ENCODE results near the gene C1QC.
"Not testable (repeated sequence)": the region's sequence is repeated elsewhere in the genome, so short reads cannot be mapped to it uniquely, and the experiment has no call there.

The C1QC gene

DNA sequence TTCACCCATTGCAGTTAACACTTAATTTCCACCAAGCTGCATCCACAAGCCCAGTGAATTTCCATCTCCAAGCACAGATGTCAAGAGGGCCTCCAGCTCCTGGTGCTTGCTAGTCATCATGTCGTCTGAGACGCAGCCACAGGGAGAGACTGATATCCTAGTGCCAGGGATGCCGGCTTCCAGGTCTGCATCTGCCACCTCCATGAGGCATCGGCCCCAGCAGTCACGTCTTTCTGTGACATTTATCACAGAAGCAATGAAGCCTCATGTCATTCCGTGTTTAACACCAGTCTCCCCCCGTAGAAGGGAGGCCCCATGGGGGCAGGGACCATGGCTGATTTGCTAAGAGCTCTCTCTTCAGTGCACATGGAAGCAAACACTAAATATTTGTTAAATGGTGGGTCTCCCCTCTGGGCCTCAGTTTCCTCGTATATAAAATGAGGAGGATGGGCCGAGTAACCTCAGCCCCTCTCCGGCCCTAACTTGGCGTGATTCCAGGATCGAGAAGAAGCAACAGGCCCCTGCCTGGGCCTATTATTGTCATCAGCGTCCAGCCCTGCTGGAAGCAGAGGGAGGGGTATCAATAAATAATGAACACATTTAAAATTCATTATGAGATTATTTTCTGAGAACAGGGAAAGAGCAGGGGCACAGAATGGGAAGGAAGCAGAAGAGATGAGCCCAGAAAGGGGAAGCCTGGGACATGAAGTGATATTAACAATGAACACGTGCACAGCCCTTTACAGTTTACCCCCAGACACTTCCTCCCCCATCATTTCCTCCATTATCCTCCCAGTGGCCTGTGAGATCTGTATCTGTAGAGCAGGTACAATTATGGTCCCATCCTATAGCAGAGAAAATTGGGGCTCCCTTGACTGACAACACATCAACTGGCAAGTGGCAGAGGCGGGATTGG lies 8.8 kb downstream of the C1QC start:
- DNase-seq = no peak

DNA sequence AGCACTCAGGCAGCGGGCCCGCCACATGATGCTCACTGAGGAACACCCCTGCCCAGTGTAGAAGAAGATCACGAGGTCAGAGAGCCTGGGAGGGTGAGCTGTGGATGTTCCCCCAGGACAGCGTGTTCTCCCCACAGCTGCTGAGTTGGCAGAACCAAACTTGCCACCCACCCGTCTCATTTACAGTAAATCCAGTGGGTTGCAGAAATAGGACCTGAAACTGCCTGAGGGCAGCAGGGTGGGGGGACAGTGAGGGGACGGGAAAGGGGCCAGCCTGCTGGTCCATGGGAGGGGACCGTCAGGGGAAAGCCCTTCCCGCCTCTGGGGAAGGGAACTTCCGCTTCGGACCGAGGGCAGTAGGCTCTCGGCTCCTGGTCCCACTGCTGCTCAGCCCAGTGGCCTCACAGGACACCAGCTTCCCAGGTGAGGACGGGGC lies 9.5 kb downstream of the C1QC start, which contains the start of gene C1QB:
Gene C1QB, plus strand, starts transcription at position 356 of the 436 bp plus-strand sequence. CDS start 6,227 bp downstream, outside the sequence.
- DNase-seq = no peak

DNA sequence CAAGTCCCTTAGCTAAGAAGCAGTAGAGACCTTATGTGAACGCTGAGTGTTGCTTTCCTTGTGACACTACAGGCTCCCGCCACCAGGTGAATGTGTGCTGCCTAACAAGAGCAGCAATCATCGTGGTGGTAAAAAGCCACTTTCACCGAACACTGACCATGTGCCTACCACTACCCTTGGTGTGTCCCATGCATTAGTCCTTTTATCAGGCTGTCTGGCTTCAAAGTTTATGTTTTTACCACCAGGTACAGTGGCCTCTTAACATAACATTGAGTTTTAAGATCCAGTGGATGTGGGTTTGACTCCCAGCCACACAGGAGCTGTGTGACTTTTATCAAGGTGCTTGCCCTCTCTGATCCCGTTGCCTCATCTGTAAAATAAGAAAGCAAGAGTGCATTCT lies 11.3 kb downstream of the C1QC start:
- no peak for DNase-seq

DNA sequence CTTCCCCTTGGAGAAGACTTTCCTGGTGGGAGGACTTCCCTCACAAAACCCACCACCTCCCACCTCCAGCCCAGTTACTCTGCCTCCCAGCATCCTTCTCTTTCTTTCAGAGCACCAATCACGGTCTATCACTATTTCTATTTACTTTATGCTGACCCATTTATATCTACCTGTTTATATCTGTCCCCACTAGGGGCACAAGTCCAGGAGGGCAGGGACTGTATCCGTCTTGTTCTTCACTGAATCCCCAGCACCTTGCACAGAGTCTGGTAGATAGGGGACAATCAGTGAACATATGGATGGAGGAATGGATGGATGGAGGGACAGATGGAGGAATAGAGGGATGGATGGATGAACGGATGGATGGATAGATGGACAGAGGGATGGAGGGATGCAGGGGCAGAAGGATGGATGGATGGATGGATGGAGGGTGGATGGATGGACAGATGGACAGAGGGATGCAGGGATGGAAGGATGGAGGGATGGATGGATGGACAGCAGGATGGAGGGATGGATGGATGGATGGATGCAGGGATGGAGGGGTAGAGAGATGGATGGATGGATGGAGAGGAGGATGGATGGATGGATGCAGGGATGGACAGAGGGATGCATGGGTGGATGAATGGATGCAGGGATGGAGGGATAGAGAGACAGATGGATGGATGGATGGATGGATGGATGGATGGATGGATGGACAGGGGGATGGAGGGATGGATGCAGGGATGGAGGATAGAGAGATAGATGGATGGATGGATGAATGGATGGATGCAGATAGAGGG lies 15.1 kb downstream of the C1QC start:
- no peak for DNase-seq

DNA sequence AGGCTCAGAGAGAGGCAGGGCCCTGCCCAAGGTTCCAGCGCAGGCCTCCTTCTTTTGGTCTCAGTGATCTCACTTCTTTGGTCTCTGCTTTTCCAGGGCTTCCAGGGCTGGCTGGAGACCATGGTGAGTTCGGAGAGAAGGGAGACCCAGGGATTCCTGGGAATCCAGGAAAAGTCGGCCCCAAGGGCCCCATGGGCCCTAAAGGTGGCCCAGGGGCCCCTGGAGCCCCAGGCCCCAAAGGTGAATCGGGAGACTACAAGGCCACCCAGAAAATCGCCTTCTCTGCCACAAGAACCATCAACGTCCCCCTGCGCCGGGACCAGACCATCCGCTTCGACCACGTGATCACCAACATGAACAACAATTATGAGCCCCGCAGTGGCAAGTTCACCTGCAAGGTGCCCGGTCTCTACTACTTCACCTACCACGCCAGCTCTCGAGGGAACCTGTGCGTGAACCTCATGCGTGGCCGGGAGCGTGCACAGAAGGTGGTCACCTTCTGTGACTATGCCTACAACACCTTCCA lies 17.3 kb downstream of the C1QC start:
- DNase-seq = no peak

DNA sequence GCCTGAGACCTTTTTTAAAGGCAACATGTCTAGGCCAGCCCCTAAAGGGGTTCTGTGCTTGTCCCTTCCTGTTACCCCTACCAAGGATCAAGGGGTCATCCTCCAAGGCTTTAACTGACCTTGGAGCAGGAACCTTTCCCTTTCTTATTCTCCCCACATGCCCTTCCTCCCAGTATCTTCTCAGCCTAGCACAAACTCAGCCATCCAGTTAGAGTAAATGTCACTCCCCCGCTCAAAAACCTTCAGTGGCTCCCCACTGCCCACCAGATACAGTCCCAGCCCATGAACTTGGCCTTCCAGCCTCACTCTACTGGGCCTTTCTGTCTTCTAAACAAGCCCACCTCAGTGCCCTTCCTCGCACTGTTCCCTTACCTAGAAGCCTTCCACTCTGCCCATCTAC lies 18.4 kb downstream of the C1QC start:
- DNase-seq = no peak

DNA sequence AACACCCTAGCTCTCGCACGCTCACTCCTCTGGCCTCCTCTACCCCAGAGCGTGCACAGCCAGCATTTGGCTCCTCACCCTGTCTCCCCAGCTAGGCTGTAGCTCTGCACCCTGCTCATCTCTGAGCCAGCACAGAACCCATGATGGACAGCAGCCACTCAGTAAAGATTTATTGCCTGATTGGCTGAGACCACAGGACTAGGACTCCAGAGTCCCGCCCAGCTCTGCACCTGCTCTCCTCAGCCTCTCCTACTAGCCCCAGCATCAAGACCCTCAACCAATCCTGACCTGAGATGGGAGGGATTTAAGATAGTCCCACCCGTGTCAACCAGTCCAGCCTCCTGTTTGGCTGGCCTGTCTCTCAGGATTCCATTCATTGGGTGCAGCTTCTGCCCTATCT lies 18.9 kb downstream of the C1QC start:
- DNase-seq = no peak

DNA sequence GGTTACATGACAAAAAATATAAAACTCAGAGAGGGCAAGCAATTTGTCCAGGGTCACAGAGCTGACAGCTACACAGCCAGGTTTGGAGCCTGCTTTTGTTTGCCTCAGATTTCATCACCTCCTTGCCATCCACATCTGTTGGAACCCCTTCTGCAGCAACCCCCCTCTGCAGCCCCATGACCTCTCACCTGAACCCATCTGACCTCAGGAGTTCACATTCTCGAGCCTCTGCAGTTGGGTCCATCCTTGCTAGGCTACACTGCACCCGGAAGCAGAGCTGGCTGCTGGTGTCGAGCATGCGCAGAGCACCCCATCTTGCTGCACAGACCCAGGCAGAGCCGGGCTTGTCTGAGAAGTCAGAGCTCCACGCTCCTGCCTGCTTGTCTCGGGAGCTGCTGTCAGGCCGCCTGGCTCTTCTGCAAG lies 19.6 kb downstream of the C1QC start:
- DNase-seq = no peak

DNA sequence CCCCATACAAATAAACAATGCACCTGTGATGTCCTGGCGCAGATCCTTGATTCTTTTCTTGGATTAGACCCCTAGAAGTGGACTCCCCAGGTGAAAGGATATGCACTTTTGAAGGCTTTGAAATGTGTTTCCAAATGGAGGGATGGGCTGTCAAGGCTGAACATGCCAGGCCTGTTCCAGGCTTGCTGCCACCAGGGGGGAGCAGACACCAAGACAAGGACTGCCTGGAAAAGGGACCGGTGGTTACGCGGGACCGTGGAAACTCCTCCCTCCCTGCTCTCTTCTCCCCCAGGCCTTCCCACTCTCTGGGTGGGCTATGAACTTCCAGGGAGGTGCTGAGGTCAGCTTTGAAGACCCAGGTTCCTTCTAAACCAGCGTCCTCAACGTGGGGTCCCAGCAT lies 22.3 kb downstream of the C1QC start:
- peak; percentile 72 for DNase-seq

DNA sequence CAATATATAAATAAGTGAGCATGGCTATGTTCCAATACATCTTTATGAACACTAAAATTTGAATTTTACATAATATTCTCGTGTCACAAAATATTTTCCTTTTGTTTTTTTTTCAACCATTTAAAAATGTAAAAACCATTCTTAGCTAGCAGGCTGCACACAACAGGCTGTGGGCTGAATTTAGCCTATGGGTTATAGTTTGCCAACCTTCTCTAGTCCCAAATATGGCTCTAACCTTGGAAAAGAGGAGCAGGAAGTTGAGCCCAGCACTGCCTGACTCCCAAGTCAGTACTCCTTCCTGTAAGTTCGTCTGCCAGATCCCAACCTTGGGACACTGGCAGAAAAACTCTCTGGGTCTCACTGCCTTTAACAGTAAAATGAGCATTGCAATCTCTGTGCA lies 23.0 kb downstream of the C1QC start:
- DNase-seq = no peak

DNA sequence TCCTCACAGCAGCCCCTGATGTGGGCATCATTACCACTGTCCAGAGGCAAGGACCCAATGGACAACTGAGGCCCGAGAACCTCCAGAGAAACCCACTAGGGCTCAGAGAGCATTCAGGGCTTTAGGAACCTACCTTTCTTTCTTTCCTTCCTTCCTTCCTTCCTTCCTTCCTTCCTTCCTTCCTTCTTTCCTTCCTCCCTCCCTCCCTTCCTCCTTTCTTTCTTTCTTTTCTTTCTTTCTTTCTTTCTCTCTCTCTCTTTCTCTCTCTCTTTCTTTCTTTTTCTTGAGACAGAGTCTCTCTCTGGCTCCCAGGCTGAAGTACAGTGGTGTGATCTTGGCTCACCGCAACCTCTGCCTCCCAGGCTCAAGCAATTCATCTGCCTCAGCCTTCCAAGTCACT lies 25.4 kb downstream of the C1QC start:
- DNase-seq = not testable (repeated sequence)

DNA sequence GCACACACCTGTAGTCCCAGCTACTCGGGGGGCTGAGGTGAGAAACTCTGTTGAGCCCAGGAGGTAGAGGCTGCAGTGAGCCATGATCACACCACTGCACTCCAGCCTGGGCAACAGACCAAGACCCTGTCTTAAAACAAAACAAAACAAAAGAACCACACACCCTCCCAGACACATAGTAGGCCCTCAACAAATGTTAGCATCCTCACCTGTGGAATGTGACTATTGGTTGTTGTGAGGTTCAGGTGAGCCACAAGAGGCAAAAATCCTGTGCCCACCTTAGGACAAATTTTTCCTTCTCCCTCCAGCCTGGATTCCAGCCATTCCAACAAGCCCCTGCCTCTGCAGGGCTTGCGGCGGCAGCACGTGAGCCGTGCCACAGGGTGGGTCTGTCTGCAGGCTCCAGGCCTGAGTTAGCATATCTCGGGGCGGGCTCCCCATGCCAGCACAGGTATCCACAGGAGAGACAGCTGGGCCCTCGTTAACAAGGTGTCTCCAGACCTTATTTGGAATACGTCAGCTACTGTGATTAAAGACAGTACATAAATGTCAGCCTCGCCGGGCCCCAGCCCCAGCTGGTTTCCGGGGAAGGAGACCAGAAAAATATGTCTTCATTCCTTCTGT lies 27.0 kb downstream of the C1QC start:
- DNase-seq = no peak

DNA sequence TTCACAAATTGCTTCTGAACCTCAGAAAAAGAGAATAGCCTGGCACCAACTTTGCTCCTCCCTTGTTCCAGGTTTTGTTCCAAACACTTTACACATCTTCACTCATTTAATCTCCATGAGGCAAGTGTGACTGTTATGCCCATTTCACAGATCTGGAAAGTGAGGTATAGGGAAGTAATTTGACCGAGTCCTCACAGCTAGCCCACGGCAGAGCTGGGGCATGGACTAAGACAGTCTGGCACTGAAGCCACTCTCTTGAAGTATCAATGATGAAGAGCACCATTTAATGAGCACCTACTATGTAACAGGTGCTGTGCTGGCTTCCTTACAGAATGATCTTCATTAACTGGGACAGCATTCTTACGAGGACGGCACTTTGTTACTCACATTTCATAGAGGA lies 28.6 kb downstream of the C1QC start:
- no peak for DNase-seq

DNA sequence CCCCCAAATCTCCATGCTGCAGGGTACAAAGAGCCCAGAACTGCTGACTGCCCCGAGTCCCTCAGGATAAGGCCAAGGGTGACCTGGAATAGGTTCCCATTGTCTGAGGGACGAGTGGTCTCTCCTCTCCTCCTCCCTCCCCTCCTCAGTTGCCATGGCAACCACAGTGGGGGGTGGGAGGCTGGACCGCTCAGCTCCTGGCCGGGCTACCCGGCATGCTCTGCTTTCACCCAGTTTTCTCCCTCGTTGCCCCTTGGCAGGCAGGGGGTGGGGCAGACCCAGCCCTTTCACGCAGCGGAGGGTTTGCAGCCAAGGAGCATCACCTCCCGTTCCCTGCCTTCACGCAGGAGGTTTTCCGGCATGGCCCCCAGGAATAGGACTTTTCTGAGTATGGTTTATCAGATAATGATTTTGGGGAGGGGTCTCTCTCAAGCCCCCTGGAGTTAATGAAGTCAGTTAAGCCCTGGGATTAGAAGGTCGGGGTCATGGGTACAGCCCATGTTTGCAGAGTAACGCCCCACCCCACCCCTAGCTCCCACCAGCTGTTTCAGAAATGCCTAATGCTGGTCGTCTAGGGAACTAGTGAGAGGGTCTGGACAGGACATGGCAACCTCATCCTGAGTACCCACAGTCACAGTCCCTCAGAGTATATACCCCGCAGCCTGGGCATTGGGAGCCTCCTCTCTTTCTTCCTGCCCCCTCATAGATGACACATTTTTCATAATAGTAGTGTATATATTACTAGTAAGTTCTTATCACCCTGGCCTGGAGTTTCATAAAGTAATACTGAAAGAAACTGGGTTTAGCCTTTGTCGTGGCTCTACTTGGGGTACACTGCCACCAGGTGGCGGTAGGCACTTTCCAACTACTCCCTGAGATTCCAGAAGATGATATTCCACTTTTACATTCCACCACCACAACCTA lies 30.3 kb downstream of the C1QC start:
- DNase-seq = peak; percentile 78

DNA sequence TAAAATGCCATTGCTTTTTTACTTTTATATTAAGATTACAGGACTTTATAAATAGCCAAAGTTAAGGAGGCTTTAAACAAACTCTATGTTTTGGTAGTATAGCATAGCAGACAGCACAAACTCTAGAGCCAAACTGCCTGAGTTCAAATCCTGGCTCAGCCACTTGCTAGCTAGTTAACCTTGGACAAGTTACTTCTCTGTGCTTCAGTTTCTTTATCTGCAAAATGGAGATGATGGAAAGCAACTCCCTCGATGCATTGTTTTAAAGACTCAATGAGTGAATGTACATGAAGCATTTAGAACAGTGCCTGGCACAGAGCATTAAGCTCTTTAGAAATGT lies 30.9 kb downstream of the C1QC start:
- no peak for DNase-seq

DNA sequence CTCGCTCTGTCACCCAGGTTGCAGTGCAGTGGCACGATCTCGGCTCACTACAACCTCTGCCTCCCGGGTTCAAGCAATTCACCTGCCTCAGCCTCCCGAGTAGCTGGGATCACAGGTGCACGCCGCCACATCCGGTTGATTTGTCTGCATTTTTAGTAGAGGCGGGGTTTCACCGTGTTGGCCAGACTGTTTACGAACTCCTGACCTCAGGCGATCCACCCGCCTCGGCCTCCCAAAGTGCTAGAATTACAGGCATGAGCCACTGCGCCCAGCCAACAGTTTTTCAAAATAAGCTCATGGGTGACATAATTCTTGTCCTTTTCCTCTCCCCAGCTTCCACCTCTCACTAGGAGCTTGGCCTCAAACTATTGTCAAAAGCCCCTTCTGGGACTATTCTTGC lies 32.7 kb downstream of the C1QC start:
- DNase-seq = not testable (repeated sequence)

DNA sequence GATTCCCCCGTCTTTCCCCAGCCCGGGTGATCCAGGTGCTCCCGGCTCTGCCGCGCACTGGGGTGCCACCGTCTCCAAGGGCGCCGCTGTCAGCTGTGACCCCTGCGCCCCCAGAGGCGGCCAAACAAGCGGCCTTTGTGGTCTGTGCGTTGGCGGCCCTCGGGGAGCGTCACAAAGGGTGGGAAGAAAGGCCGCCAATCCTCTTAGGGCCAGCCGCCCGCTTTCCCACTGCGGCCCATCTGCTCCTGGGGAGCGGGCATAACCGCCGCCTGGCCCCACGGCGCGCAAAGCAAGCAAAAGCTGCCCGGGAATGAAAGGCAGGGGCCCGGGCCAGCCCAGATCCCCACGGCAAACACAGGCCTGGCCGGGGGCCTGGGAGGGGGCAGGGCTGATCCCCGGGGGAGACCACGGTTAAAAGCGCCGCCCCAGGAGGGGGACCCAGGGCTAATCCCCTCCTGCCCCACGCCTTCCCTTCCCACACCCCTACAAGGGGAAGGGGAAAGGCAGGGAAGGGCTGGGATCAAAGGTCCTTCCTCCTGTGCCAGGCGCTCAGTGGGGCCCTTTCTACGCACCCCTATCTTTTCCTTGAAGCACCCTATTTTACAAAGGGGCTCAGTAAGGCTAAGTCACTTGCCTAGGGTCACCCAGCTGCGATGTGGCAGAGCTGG lies 33.6 kb downstream of the C1QC start:
- no peak for DNase-seq

DNA sequence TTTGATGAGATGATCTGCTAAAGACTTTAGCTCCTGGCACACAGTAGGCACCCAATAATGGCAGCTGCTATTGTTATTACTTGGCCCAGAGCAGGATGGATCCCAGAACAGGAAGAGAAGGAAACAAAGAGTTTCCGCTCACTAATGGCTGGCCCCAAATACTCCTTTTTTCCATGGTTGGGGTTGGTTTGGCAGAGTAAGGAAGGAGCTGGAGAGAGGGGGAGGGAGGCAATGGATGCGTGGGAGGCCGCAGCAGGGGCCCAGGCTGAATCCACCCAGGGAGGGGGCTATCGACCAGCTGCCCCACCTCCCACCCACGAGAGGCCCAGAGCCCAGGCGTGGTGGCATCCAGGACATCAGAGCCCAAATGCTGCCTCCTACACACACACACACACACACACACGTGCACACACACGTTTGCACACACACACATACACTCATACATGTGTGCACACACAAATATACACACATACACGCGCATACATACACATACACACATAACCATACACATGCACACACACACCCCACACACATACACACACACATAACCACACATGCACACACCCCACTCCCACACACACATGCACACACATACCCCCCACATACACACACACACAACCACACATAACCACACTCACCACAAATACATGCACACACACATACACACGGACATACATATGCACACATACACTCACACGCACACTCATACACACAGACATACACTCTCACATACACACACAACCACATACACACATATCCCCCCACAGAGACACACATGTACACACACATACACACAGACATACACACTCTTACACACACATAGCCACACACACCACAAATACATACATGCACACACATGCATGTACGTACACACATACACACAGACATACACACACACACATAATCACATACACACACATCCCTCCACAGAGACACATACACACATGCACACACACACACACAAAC lies 34.8 kb downstream of the C1QC start:
- DNase-seq = no peak

DNA sequence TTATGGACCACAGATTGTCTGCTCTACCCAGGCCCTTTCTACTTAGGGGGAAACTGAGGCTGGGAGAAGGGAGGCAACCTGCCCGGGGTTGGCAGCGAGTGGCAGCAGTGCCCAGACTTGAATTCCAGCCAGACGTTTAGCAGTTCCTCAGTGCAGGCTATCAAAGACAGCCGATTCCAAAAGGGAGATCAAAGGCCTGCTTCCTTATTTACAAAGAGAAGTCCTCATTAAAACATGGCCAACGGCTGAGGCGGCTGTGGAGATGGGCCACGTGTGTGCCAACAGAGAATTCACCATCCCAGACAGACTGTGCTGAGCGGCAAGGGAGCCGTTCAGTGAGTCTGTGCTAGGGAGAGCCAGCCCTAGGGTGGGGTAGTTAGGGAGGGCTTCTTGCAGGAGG lies 37.3 kb downstream of the C1QC start:
- no peak for DNase-seq

DNA sequence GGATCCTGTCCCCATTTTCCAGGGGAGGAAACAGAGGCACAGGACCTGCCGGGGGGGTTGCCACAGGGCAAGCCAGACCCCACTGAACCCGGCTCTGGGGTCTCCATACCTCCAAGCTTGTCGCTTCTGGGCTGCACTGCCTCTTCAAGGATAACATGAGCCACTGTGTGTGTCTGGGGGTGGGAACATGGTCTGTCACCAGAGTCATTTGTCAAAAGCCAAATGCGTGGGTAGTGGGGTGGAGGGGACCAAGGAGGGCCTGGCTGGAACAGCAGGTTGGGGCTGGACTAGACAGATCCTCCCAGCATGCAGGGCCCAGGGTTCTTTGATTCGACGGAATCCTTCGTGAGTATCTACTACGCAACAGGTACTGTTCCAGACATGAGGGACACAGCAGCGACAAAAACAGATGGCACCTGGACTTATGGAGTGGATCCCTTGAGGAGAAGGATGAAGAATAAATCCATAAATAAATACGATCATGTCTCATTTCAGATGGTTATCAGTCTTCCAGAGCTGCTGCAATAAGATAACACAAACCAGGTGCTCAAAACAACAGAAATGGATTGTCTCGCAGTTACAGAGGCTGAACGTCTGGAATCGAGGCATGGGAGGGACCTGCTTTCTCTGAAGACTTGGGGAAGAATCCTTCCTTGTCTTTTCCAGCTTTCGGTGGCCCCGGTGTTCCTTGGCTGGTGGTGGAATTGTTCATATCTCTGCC lies 38.3 kb downstream of the C1QC start:
- DNase-seq = no peak
